ENCODE data around the gene DDX52.

- TF ChIP-seq POLR2AphosphoS5 (IDR thresholded peaks at IDR 0.05) (no peak), POLR2A (IDR thresholded peaks at IDR 0.05) (no peak)
- TF ChIP-seq, protein P1, sequence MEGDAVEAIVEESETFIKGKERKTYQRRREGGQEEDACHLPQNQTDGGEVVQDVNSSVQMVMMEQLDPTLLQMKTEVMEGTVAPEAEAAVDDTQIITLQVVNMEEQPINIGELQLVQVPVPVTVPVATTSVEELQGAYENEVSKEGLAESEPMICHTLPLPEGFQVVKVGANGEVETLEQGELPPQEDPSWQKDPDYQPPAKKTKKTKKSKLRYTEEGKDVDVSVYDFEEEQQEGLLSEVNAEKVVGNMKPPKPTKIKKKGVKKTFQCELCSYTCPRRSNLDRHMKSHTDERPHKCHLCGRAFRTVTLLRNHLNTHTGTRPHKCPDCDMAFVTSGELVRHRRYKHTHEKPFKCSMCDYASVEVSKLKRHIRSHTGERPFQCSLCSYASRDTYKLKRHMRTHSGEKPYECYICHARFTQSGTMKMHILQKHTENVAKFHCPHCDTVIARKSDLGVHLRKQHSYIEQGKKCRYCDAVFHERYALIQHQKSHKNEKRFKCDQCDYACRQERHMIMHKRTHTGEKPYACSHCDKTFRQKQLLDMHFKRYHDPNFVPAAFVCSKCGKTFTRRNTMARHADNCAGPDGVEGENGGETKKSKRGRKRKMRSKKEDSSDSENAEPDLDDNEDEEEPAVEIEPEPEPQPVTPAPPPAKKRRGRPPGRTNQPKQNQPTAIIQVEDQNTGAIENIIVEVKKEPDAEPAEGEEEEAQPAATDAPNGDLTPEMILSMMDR (IDR thresholded peaks at IDR 0.05): no peak
Observed at GRCh38 chr17:37610971-37611370, 32.3 kb downstream of the DDX52 start.
